IPS-18c (cell line): ENCODE measurements around the gene CAPN5.
"Not testable (repeated sequence)": the region's sequence is repeated elsewhere in the genome, so short reads cannot be mapped to it uniquely, and the experiment has no call there.

Source experiments
- H3K4me3 ChIP-seq: 2 replicates; pipeline ENCODE4 v1.7.0; 2013; ENCODE audit warnings: low read depth, mild to moderate bottlenecking, low read length, moderate library complexity; ENCODE audit not compliant: insufficient read depth
- H3K9me3 ChIP-seq: one replicate; pipeline ENCODE4 v1.6.1; 2013; ENCODE audit warnings: mild to moderate bottlenecking, low read length, moderate library complexity; ENCODE audit not compliant: control insufficient read depth, insufficient read depth

The CAPN5 gene

DNA sequence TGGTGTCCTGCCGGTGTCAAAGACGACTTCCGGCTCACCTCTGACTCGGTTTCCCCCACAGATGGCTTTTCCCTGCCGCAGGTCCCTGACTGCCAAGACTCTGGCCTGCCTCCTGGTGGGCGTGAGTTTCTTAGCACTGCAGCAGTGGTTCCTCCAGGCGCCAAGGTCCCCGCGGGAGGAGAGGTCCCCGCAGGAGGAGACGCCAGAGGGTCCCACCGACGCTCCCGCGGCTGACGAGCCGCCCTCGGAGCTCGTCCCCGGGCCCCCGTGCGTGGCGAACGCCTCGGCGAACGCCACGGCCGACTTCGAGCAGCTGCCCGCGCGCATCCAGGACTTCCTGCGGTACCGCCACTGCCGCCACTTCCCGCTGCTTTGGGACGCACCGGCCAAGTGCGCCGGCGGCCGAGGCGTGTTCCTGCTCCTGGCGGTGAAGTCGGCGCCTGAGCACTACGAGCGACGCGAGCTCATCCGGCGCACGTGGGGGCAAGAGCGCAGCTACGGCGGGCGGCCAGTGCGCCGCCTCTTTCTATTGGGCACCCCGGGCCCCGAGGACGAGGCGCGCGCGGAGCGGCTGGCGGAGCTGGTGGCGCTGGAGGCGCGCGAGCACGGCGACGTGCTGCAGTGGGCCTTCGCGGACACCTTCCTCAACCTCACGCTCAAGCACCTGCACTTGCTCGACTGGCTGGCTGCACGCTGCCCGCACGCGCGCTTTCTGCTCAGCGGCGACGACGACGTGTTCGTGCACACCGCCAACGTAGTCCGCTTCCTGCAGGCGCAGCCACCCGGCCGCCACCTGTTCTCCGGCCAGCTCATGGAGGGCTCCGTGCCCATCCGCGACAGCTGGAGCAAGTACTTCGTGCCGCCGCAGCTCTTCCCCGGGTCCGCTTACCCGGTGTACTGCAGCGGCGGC lies 27.0 kb upstream of the CAPN5 start:
- H3K4me3 ChIP-seq: peak overlapping the region; percentile 36
- H3K9me3 ChIP-seq: peaks cover 2% of the 10 kb centered on the region

DNA sequence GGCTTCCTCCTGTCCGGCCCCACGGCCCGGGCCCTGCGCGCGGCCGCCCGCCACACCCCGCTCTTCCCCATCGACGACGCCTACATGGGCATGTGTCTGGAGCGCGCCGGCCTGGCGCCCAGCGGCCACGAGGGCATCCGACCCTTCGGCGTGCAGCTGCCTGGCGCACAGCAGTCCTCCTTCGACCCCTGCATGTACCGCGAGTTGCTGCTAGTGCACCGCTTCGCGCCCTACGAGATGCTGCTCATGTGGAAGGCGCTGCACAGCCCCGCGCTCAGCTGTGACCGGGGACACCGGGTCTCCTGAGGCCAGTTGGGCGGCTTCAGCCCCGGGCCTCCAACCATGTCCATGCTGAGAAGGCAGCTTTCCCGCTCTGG lies 26.4 kb upstream of the CAPN5 start:
- no peak overlapping the region for H3K4me3 ChIP-seq
- peaks cover 2% of the 10 kb centered on the region for H3K9me3 ChIP-seq

DNA sequence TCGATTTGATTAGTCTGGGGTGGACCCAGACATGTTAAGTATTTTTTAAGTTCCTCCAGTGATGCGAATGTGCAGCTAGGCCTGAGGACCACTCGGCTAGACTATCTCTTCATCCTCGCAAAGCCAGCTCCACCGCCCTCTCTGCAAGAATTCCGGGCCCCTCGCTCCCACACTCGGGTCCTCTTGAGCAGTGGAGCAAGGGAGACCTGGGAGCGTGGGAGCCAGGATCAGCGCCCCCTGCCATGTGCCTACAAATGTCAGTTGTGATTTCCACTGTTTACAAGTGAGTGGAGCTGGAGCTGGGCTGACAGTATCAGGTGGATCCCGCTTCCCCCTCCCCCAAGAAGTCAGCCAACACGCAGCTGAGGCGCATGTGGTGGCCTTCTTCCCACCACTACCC lies 25.9 kb upstream of the CAPN5 start:
- Histone ChIP-seq H3K9me3 (peaks cover 2% of the 10 kb centered on the region), H3K4me3 (no peak overlapping the region)

- no peak overlapping the region for H3K4me3 ChIP-seq
- peaks cover 2% of the 10 kb centered on the region for H3K9me3 ChIP-seq
Measured at GRCh38 chr11:77042111-77042726, 24.6 kb upstream of the CAPN5 start.

DNA sequence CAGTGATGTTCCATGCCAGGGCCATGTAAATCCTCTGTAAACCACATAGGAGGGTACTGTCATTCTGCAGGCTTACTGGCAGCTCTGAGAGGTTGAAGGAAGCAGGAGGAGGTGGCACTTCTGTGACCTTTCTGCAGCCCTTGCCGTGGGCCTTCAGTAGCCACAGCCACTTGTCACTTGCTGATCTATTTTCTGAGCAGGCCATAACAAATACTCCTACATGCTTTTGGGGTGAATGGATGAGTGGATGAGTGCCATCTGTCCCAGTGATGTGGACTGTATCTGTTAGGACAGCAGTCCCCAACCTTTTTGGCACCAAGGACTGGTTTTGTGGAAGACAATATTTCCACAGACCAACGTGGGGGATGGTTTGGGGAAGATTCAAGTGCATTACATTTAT lies 22.4 kb upstream of the CAPN5 start:
- H3K9me3 ChIP-seq: peaks cover 2% of the 10 kb centered on the region

DNA sequence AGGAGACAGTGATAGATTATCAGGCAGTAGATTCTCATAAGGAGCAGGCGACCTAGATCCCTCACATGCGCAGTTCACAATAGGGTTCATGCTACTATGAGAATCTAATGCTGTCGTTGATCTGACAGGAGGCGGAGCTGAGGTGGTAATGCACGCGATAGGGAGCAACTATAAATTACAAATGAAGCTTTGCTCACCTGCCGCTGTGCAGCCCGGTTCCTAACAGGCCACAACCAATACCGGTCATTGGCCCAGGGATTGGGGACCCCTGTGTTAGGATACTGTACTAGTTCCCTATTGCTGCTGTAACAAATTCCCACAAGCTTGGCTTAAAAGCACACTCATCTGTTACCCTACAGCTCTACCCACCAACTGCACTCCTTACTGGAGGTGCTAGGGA lies 21.9 kb upstream of the CAPN5 start:
- Histone ChIP-seq H3K9me3 (peaks cover 2% of the 10 kb centered on the region), H3K4me3 (no peak overlapping the region)

More for the DNA sequence above, 22.4 kb upstream of the CAPN5 start:
- H3K4me3 ChIP-seq: no peak overlapping the region

DNA sequence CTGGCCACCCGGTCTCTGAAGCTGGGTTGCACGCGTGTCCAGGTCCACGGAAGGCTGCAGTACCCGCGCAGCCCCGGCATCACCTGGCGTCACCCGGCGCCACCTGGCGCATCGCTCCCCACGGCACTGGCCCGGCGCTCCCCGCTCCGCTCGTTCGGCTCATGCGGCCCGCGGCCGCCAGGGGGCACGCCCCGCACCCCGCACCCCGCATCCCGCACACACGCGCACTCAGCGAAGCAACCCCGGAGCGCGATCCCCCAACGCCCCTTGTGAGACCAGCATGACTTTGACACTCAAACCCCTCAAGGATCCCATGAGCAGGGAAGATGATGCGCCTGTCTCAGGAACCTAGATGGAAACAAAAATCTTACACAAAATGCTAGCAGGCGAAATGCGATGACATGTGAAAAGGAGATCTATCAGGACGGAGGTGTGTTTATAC lies 20.7 kb upstream of the CAPN5 start:
- Histone ChIP-seq H3K4me3 (no peak overlapping the region; the same call in 1 of the 2 replicates), H3K9me3 (no peaks in the 10 kb centered on the region)

DNA sequence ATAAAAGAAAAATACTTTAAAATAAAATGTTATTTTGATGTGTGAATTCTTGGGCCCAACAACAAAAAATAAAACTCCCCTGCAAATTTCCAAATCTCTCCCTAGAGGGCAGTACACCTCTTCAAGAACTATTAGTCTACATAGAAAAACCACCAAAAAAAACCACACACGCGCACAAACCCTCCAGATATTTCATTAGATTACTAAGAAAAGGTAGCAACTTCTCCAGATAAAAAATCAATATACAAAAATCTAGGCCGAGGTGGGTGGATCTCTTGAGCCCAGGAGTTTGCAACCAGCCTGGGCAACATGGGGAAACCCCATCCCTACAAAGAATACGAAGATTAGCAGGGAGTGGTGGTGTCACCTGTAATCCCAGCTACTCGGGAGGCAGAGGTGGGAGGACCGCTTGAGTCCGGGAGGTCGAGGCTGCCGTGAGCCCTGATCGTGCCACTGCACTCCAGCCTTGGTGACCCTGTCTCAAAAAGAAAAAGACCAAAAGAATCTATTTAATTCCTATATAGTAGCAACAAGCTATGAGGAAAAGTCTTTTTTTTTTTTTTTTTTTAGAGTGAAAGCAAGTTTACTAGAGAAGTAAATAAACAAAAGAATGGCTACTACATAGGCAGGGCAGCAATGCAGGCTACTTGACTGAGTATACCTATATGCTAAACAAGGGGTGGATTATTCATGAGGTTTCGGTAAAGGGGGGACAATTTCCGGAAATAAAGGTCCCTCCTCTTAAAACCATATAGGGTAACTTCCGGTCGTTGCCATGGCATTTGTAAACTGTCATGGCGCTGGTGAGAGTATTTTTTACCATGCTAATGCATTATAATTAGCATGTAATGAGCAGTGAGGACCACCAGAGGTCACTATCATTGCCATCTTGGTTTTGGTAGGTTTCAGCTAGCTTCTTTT lies 19.5 kb upstream of the CAPN5 start:
- no peaks in the 10 kb centered on the region for H3K9me3 ChIP-seq
- H3K4me3 ChIP-seq: no peak overlapping the region

DNA sequence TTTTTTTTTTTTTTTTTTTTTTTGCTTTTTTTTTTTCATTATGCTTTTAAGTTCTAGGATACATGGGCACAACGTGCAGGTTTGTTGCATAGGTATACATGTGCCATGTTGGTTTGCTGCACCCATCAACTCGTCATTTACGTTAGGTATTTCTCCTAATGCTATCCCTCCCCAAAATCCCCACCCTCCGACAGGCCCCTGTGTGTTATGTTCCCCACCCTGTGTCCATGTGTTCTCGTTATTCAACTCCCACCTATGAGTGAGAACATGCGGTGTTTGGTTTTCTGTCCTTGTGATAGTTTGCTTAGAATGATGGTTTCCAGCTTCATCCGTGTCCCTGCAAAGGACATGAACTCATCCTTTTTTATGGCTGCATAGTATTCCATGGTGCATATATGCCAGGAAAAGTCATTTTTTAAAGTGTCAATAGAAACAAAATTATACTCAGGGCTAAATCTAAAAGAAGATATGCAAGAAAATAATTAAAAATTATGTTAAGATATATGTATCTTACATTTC lies 18.8 kb upstream of the CAPN5 start:
- not testable (repeated sequence) for H3K4me3 ChIP-seq, H3K9me3 ChIP-seq

GRCh38 chr11:77049026-77049425 lies 17.7 kb upstream of the CAPN5 start:
- no peak overlapping the region for H3K4me3 ChIP-seq
- no peaks in the 10 kb centered on the region for H3K9me3 ChIP-seq

- no peak overlapping the region for H3K4me3 ChIP-seq
- H3K9me3 ChIP-seq: no peaks in the 10 kb centered on the region
Measured at GRCh38 chr11:77051511-77051910, 15.3 kb upstream of the CAPN5 start.

- Histone ChIP-seq H3K9me3 (no peaks in the 10 kb centered on the region), H3K4me3 (no peak overlapping the region)
Measured at GRCh38 chr11:77052518-77052917, 14.3 kb upstream of the CAPN5 start.

GRCh38 chr11:77053217-77054015 lies 13.4 kb upstream of the CAPN5 start:
- H3K4me3 ChIP-seq: no peak overlapping the region
- no peaks in the 10 kb centered on the region for H3K9me3 ChIP-seq

- Histone ChIP-seq H3K4me3 (no peak overlapping the region), H3K9me3 (no peaks in the 10 kb centered on the region)
Measured at GRCh38 chr11:77054084-77054483, 12.7 kb upstream of the CAPN5 start.

DNA sequence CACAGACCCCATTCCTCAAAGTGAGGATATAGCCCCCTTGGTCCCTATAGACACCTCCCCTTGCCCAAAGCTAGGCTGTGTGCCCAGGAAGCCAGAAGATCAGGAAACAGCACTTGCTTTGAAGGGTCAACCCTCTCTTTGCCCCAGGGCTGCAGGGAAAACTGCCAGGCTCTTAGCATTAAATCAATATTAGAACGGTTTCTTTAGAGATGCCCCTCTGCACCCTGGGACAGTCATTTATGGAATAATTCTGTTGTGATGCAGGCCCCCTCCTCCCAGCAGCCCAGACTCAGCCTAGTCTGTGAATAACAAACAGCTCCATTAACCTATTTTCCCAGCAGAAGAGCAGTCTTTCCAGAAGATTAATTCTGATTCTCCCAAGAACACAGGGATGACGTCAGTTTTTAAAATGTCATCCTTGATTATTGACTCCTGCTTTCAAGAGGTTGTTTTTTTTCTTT lies 11.6 kb upstream of the CAPN5 start:
- no peak overlapping the region for H3K4me3 ChIP-seq
- H3K9me3 ChIP-seq: no peaks in the 10 kb centered on the region

DNA sequence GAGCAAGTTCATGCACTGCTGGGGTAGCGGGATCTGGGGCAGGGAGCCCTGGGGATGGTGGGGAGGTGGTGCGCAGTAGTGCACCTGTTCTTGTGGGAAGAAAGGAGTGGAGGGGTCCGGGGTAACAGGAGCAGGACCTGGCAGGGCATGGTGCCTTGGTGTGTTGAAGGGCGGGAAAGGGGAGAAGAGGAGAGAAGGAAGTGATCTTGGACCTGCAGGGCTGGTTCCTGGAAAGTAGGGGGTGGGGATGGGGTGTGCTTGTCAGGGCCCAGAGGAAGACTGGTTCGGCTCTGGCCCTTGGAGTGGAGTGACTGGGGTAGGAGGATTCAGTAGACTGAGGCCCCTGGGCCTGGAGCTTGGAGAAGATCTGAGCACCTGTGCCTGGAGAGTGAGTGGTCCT lies 10.9 kb upstream of the CAPN5 start:
- Histone ChIP-seq H3K9me3 (no peaks in the 10 kb centered on the region), H3K4me3 (no peak overlapping the region)
